Activated naive CD4-positive, alpha-beta T cell treated with anti-CD3 and anti-CD28 coated beads, Interleukin-2, amount 50 U/mL, for 72 hours (primary cell): Measurements from ENCODE around the gene FRMD6. TPM values are rescaled to one million over a fixed set of nuclear protein-coding genes. Genes with fewer than 3 reads are reported as not detected.
A peak's percentile ranks its signal among the peaks of the same experiment; 100 is the strongest.

Source experiments
- ATAC-seq, 2 donors: fragments of 150-1000 bp; cut with Tn5 transposase; 2 replicates each; pipeline ENCODE4 v1.10.0; 2021; ENCODE audit warnings: mild to moderate bottlenecking in 2 of 2, moderate library complexity in 2 of 2
- DNase-seq, 2 donors: peaks; one replicate each; pipeline ENCODE4 v3.0.0; 2021 to 2022; ENCODE audit warnings: low spot score in 2 of 2
- H3K27ac Mint-ChIP-seq, 2 donors: one replicate each; pipeline ENCODE4 v1.8.0; 2022; ENCODE audit warnings: mild to moderate bottlenecking in 2 of 2, mixed read lengths in 2 of 2
- H3K36me3 Mint-ChIP-seq, 2 donors: one replicate each; pipeline ENCODE4 v1.8.0; 2022; ENCODE audit warnings: mixed read lengths in 2 of 2
- H3K9me3 Mint-ChIP-seq, 2 donors: one replicate each; pipeline ENCODE4 v1.8.0; 2022; ENCODE audit warnings: mixed read lengths in 2 of 2
- total RNA-seq, 2 donors: library from RNA; stranded (reverse); gene quantifications; one replicate each; pipeline ENCODE4 v1.2.3, GENCODE V29; 2022

Gene FRMD6
- total RNA-seq, 2 donors from 2014 or later: 6.3 to 6.5 TPM

DNA sequence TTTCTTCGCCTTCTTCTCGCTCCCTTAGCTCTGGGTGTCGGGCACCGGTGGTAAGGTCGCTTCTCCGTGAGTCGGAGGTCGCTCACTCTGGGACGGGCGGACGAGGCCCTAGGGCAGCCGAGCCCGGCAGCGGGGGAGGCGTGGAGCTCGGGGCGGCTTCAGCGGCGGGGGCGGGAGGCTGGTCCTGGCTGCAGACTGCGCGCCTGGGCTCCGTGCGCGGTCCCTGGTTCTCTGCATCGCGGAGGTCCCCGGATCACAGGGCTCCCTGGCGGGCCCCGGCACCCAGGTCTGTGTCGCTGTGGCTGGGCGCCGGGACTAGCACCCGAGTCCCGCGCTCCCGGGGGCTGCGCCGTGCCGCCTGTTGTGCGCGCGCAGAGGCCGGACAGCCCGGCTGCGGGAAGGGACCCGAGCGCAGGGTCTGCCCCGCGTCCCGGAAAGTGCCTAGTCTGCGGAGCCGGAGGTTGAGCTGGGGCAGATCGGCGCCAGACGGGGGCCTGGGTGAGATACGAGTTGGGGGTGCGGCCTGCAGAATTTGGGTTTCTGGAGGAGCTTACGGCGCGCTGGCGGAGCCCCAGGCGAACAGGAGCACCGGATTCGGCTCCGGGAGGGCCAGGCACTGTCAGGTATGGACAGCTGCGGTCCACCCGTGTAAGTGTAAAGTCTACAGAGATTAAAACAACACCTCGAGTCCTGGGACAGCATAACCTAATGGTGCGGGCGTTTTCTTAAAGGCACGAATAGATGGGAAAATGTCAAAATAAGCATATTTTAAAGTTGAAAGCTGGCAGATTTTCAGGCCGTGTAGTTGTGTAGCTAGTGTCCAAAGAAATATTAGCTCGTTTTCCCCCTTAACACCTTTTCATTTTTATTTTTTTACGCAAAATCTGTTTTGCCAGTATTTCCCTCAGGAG is 713 bp downstream of the FRMD6 start:
- no peaks in the 10 kb centered on the region for H3K36me3 Mint-ChIP-seq
- DNase-seq (peak in 1 of 2 donors; percentile 75), ATAC-seq (peak; percentile 38 to 62)
- H3K27ac Mint-ChIP-seq: peak overlapping the region in 1 of 2 donors; percentile 21
- H3K9me3 Mint-ChIP-seq: no peaks in the 10 kb centered on the region

DNA sequence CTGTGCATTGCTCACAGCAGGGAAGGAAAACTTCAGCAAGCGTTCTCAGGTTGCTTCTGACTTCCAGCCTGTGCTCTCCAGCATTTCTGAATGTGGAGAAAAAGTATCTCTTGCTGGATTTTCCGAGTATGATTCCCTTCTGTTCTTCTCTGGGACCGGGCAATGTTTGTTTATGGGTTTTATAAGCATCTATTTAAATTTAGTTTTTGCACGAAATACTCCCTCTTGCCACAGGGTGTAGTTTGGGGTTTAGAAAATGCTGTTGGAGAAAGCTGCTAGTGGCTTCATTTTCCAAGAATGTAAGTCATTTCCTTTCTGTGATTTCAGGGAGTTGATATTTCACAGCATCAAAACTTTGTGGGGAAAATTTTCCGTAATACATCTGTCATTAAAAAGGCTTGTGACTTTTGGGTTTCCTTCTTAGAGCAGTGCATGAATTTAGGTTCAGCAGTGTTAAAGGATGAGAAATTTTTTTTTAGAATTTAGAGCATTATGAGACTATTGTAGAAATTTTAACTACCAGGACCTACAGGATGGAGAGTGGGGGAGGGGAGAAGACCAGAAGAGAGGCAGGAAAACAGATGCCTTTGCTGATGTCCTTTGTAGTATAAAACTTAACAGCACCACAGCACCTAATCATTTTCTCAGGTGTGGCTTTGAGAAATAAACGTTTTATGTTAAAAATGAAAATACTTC is 1.5 kb downstream of the FRMD6 start:
- DNase-seq (no peak), ATAC-seq (peak in 1 of 2 donors; percentile 10)

GRCh38 chr14:51653775-51654532 is 2.2 kb downstream of the FRMD6 start:
- Mint-ChIP-seq H3K36me3 (no peaks in the 10 kb centered on the region), H3K9me3 (no peaks in the 10 kb centered on the region), H3K27ac (no peak overlapping the region)
- DNase-seq: no peak
- no peak for ATAC-seq

More for the DNA sequence above, 1.5 kb downstream of the FRMD6 start:
- peak overlapping the region in 1 of 2 donors; percentile 21 for H3K27ac Mint-ChIP-seq
- H3K9me3 Mint-ChIP-seq: no peaks in the 10 kb centered on the region
- H3K36me3 Mint-ChIP-seq: no peaks in the 10 kb centered on the region

GRCh38 chr14:51654533-51654845 is 2.8 kb downstream of the FRMD6 start:
- DNase-seq (no peak), ATAC-seq (no peak)
- Mint-ChIP-seq H3K27ac (no peak overlapping the region), H3K36me3 (no peaks in the 10 kb centered on the region), H3K9me3 (no peaks in the 10 kb centered on the region)

- Mint-ChIP-seq H3K9me3 (no peaks in the 10 kb centered on the region), H3K36me3 (no peaks in the 10 kb centered on the region), H3K27ac (no peak overlapping the region)
- ATAC-seq (peak; percentile 50 to 74), DNase-seq (no peak)
Observed at GRCh38 chr14:51657762-51658161, 6.1 kb downstream of the FRMD6 start.

- no peaks in the 10 kb centered on the region for H3K36me3 Mint-ChIP-seq
- ATAC-seq: no peak
- DNase-seq: no peak
- H3K27ac Mint-ChIP-seq: no peak overlapping the region
- H3K9me3 Mint-ChIP-seq: no peaks in the 10 kb centered on the region
Observed at GRCh38 chr14:51658441-51659173, 6.9 kb downstream of the FRMD6 start.

GRCh38 chr14:51660741-51661140 is 9.0 kb downstream of the FRMD6 start:
- H3K27ac Mint-ChIP-seq: no peak overlapping the region
- no peak for ATAC-seq
- peaks cover 1 to 7% of the 10 kb centered on the region in 2 donors for H3K36me3 Mint-ChIP-seq
- peaks cover 4 to 5% of the 10 kb centered on the region in 2 donors for H3K9me3 Mint-ChIP-seq
- no peak for DNase-seq

- no peak for DNase-seq
- H3K27ac Mint-ChIP-seq: no peak overlapping the region
- no peak for ATAC-seq
- peaks cover 7 to 10% of the 10 kb centered on the region in 2 donors for H3K9me3 Mint-ChIP-seq
- peaks cover 4 to 10% of the 10 kb centered on the region in 2 donors for H3K36me3 Mint-ChIP-seq
Observed at GRCh38 chr14:51661504-51661903, 9.8 kb downstream of the FRMD6 start.

DNA sequence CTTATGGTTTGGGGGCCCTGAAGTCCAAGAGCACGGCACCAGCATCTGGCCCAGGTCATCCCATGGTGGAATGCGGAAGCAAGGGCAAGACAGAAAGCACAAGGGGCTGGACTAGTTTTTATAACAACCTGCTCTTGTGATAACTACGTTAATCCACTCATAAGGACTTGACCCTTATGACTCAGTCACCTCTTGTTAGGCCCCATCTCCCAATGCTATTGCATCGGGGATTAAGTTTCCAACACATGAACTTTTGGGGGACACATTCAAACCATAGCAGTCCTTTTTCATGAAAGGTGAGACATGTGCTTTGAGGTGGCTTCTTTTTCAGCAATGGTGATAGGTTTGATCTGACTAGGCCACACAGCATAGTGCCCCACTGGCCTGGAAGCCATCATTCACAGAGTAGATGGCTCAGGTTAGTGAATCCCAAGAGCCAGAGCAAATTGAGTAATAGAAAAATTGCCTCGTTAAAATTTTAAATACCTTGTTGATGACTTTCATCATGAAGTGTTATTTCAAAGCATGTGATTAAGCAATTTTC is 12.1 kb downstream of the FRMD6 start:
- no peak overlapping the region for H3K27ac Mint-ChIP-seq
- peaks cover 4 to 10% of the 10 kb centered on the region in 2 donors for H3K36me3 Mint-ChIP-seq
- ATAC-seq (peak; percentile 62 to 98), DNase-seq (no peak)
- H3K9me3 Mint-ChIP-seq: peaks cover 7 to 10% of the 10 kb centered on the region in 2 donors

- no peak for DNase-seq
- ATAC-seq: no peak
- H3K36me3 Mint-ChIP-seq: peaks cover 4 to 10% of the 10 kb centered on the region in 2 donors
- no peak overlapping the region for H3K27ac Mint-ChIP-seq
- peaks cover 7 to 10% of the 10 kb centered on the region in 2 donors for H3K9me3 Mint-ChIP-seq
Observed at GRCh38 chr14:51666070-51666469, 14.4 kb downstream of the FRMD6 start.

- Mint-ChIP-seq H3K9me3 (peaks cover 7 to 10% of the 10 kb centered on the region in 2 donors), H3K36me3 (peaks cover 4 to 10% of the 10 kb centered on the region in 2 donors), H3K27ac (no peak overlapping the region)
- no peak for DNase-seq
- ATAC-seq: no peak
Observed at GRCh38 chr14:51666826-51667225, 15.1 kb downstream of the FRMD6 start.

DNA sequence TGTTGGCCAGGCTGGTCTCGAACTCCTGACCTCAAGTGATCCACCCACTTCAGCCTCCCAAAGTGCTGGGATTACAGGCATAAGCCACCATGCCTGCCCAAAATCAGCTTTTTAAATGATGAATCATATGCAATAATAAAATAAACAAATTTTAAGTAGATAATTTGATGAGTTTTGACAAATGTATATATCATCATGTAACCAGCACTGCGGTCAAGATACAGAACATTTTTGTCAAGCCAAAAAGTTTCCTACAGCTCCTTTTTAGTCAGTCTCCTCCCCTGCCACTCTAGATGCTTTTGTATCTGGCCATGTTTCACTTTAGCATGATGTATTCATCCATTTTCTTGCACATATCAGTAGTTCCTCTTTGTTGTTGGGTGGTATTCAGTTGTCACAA is 17.2 kb downstream of the FRMD6 start:
- DNase-seq: no peak
- Mint-ChIP-seq H3K36me3 (peaks cover 4 to 10% of the 10 kb centered on the region in 2 donors), H3K27ac (no peak overlapping the region), H3K9me3 (peaks cover 7 to 10% of the 10 kb centered on the region in 2 donors)
- no peak for ATAC-seq

DNA sequence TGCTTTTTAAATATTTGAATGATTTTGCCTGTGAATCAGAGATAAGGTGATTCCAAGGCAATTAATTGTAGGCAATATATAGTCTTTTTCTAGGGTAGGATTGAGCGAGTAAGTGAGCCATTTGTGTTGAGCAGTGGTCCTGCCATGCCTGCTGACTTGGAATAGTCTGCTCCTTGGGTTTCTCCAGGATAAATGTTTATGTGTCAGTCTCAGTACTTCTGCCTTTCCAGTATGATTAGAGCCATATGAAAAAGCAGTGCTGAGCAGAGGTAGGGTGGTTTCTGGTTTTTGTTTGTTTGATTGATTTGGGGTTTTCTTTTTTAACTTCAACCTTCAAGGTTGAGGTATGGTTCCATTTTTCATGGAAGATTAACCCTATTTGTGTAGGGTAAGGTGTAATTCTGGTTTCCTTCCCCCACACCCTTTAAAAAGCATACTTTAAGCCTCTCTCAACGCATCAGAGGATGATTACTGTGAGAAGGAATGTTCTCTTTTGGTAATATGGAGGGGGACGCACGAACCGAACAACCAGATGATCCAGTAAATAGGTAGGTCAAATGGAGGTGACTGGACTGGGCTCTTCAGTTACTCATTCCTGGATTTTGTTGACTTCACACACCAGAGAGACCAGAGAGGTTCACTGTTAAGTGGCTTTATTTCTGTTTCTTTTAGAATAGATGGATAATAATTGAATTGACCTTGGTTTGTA is 22.7 kb downstream of the FRMD6 start:
- no peaks in the 10 kb centered on the region for H3K9me3 Mint-ChIP-seq
- DNase-seq: no peak
- no peak overlapping the region for H3K27ac Mint-ChIP-seq
- no peaks in the 10 kb centered on the region for H3K36me3 Mint-ChIP-seq
- no peak for ATAC-seq

DNA sequence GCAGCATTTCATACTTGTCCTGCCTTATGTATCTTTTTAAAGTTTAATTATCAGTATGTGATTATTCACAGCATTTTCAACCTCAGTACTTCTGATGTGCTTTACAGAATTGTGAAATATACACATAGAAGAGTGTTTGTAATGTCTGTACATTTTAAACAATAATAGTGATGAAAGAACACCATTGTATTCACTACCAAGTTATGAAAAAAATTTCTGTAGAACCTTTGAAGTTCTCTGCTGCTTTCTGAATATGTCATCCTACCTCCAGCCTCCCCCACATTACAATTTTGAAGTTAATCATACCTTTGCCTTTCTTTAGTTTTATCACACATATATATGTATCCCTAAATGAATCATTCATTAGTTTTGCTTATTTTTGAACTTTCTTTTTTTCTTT is 24.8 kb downstream of the FRMD6 start:
- H3K27ac Mint-ChIP-seq: no peak overlapping the region
- DNase-seq: no peak
- H3K36me3 Mint-ChIP-seq: no peaks in the 10 kb centered on the region
- peak; percentile 94 to 98 for ATAC-seq
- H3K9me3 Mint-ChIP-seq: no peaks in the 10 kb centered on the region

- peak overlapping the region in 1 of 2 donors; percentile 70 for H3K27ac Mint-ChIP-seq
- no peak for ATAC-seq
- no peak for DNase-seq
- H3K9me3 Mint-ChIP-seq: no peaks in the 10 kb centered on the region
- H3K36me3 Mint-ChIP-seq: no peaks in the 10 kb centered on the region
Observed at GRCh38 chr14:51677266-51677665, 25.6 kb downstream of the FRMD6 start.
